Aortic smooth muscle cell (primary cell): ENCODE results near the gene SLC35B3. TPM values are rescaled to one million over a fixed set of nuclear protein-coding genes. Genes with fewer than 3 reads are reported as not detected.

Source experiments
- total RNA-seq: library from RNA; depleted of rRNA; stranded (reverse); fragments of >200 nt; gene quantifications from 2 replicates; pipeline ENCODE4 v1.2.3, GENCODE V29; 2014

SLC35B3 gene
- total RNA-seq: 23.2 and 25.4 TPM in 2 replicates

GRCh38 chr6:8435093-8435844 is at the start of gene SLC35B3:
Gene SLC35B3 (minus strand): TSS chr6:8435545.

